HCT116 (cell line): ENCODE data around the gene CELF4. TPM values are rescaled to one million over a fixed set of nuclear protein-coding genes. Genes with fewer than 3 reads are reported as not detected.

Experiments
- ATAC-seq: fragments of 200-7000 bp; cut with Tn5 transposase; 2 replicates; pipeline ENCODE4 v1.9.1; 2020; ENCODE audit warnings: mild to moderate bottlenecking, moderate library complexity
- BruUV-seq: library from RNA; stranded (reverse); fragments of 400-500 nt; replicated peaks from 2 replicates; lab custom pipeline; 2021; lab: Mats Ljungman, UMichigan
- CTCF ChIA-PET: fragments of 300-600 bp; sonication (Branson Sonifier 250); formaldehyde crosslinking; loops from one replicate; lab custom pipeline; 2021; ENCODE audit warnings: antibody characterized with exemption; lab: Charles Lee
- POLR2A ChIA-PET: fragments of 300-600, 350-600 bp; sonication (Branson Sonifier 250); formaldehyde crosslinking; loops from one replicate; lab custom pipeline; 2021; ENCODE audit warnings: antibody characterized with exemption; lab: Charles Lee
- RAD21 ChIA-PET, 2 experiments: fragments of 300-600 bp; sonication (Branson Sonifier 250); formaldehyde crosslinking; loops; one replicate each; lab custom pipeline; 2023; ENCODE audit warnings: low total read pairs in 2 of 2; ENCODE audit not compliant: uncharacterized antibody in 2 of 2, unreplicated experiment in 2 of 2, low non-redundant PET in 1 of 2; lab: Charles Lee
- DNase-seq: peaks from one replicate; pipeline ENCODE4 v3.0.0-alpha.2; 2010; ENCODE audit warnings: low read depth, low spot score
- H2AFZ ChIP-seq: fragments of 200-600 bp; shearing (Covaris generic), sonication (generic); 2 replicates; pipeline ENCODE4 v1.6.1; 2017; ENCODE audit warnings: low read depth, mixed run types, mixed read lengths, antibody characterized with exemption, low read length; ENCODE audit not compliant: poor library complexity, severe bottlenecking
- H3K27ac ChIP-seq: 2 replicates; pipeline ENCODE4 v1.5.1; 2012; ENCODE audit warnings: low read depth, low read length
- H3K27me3 ChIP-seq: fragments of 200-600 bp; sonication (generic); 2 replicates; pipeline ENCODE4 v1.6.1; 2016; ENCODE audit warnings: mixed run types, low read length, mixed read lengths; ENCODE audit not compliant: insufficient read depth
- H3K36me3 ChIP-seq, 2 experiments: fragments of 200-500 bp in 1 of 2; fragments of 200-600 bp in 1 of 2; sonication (Bioruptor generic) in 1 of 2; sonication (generic) in 1 of 2; 2 replicates each; pipeline versions ENCODE4 v1.5.1 to v1.6.1; 2014 to 2016; ENCODE audit warnings: low read length in 2 of 2, inconsistent platforms in 1 of 2, mixed read lengths in 1 of 2, mixed run types in 1 of 2; ENCODE audit not compliant: insufficient read depth in 2 of 2, control insufficient read depth in 1 of 2
- H3K4me1 ChIP-seq, 2 experiments: fragments of 200-600 bp in 1 of 2; sonication (generic) in 1 of 2; 2 replicates each; pipeline versions ENCODE4 v1.5.1 to v1.6.1; 2012 to 2017; ENCODE audit warnings: low read length in 2 of 2, inconsistent platforms in 1 of 2, mild to moderate bottlenecking in 1 of 2, mixed read lengths in 1 of 2, mixed run types in 1 of 2, moderate library complexity in 1 of 2; ENCODE audit not compliant: insufficient read depth in 2 of 2, control insufficient read depth in 1 of 2
- H3K4me2 ChIP-seq: fragments of 200-600 bp; sonication (generic); 2 replicates; pipeline ENCODE4 v1.6.1; 2017; ENCODE audit warnings: mixed run types, low read length, mixed read lengths
- H3K4me3 ChIP-seq, 2 experiments: fragments of 200-600 bp in 1 of 2; sonication (generic) in 1 of 2; replicated peaks in 1 of 2; 2 replicates each; pipeline ENCODE4 v1.5.1; 2011 to 2016; ENCODE audit warnings: low read length in 2 of 2, control low read depth in 1 of 2, low read depth in 1 of 2, mild to moderate bottlenecking in 1 of 2, mixed read lengths in 1 of 2, mixed run types in 1 of 2
- H3K79me2 ChIP-seq: fragments of 200-600 bp; sonication (generic); 2 replicates; pipeline ENCODE4 v1.6.1; 2017; ENCODE audit warnings: mild to moderate bottlenecking, mixed run types, low read length, moderate library complexity, mixed read lengths; ENCODE audit not compliant: insufficient read depth
- H3K9ac ChIP-seq: fragments of 200-600 bp; sonication (generic); 2 replicates; pipeline ENCODE4 v1.6.1; 2016; ENCODE audit warnings: low read length, mixed read lengths
- H3K9me2 ChIP-seq: fragments of 200-600 bp; sonication (generic), shearing (Covaris generic); 2 replicates; pipeline ENCODE4 v1.6.1; 2017; ENCODE audit warnings: mixed run types, mild to moderate bottlenecking, moderate library complexity; ENCODE audit not compliant: insufficient read depth
- H3K9me3 ChIP-seq, 2 experiments: fragments of 200-500 bp in 1 of 2; fragments of 200-600 bp in 1 of 2; sonication (Bioruptor generic) in 1 of 2; sonication (generic) in 1 of 2; 2 replicates each; pipeline ENCODE4 v1.6.1; 2014 to 2017; ENCODE audit warnings: low read length in 2 of 2, mixed read lengths in 2 of 2, inconsistent platforms in 1 of 2, low read depth in 1 of 2, mild to moderate bottlenecking in 1 of 2, mixed run types in 1 of 2, moderate library complexity in 1 of 2; ENCODE audit not compliant: control insufficient read depth in 1 of 2, insufficient read depth in 1 of 2
- H4K20me1 ChIP-seq: fragments of 200-600 bp; sonication (generic), shearing (Covaris generic); 2 replicates; pipeline ENCODE4 v1.6.1; 2017; ENCODE audit warnings: mixed run types, mild to moderate bottlenecking, moderate library complexity; ENCODE audit not compliant: insufficient read depth
- CEBPB ChIP-seq: IDR thresholded peaks from 2 replicates; pipeline ENCODE4 v1.6.1; 2012; ENCODE audit warnings: low read depth
- ELF1 ChIP-seq: IDR thresholded peaks from 2 replicates; pipeline ENCODE4 v1.6.1; 2012; ENCODE audit warnings: low read depth, borderline replicate concordance
- EZH2 ChIP-seq: fragments of 200-600 bp; sonication (generic); IDR thresholded peaks from 2 replicates; pipeline ENCODE4 v1.6.1; 2017; ENCODE audit warnings: antibody characterized with exemption, mixed run types
- EZH2phosphoT487 ChIP-seq: fragments of 200-600 bp; IDR thresholded peaks from 2 replicates; pipeline ENCODE4 v1.6.1; 2018; ENCODE audit warnings: antibody characterized with exemption, borderline replicate concordance
- FOSL1 ChIP-seq: IDR thresholded peaks from 2 replicates; pipeline ENCODE4 v1.6.1; 2012; ENCODE audit warnings: low read depth
- POLR2A ChIP-seq: IDR thresholded peaks from 2 replicates; pipeline ENCODE4 v1.7.0; 2011; ENCODE audit warnings: borderline replicate concordance; ENCODE audit not compliant: insufficient read depth, insufficient read length; ENCODE audit errors: extremely low read depth
- POLR2AphosphoS5 ChIP-seq: IDR thresholded peaks from 2 replicates; pipeline ENCODE4 v1.6.1; 2011; ENCODE audit warnings: mild to moderate bottlenecking, low read depth, low read length, moderate library complexity
- RAD21 ChIP-seq: IDR thresholded peaks from 2 replicates; pipeline ENCODE4 v1.6.1; 2012; ENCODE audit warnings: low read depth, mild to moderate bottlenecking
- SIN3A ChIP-seq: IDR thresholded peaks from 2 replicates; pipeline ENCODE4 v1.6.1; 2012; ENCODE audit warnings: low read depth
- SRF ChIP-seq: IDR thresholded peaks from 2 replicates; pipeline ENCODE4 v1.6.1; 2012; ENCODE audit warnings: low read depth
- TCF7L2 ChIP-seq: IDR thresholded peaks from 2 replicates; pipeline ENCODE4 v1.7.0; 2011; ENCODE audit warnings: borderline replicate concordance, inconsistent platforms; ENCODE audit not compliant: insufficient read depth, insufficient read length; ENCODE audit errors: extremely low read depth
- YY1 ChIP-seq: IDR thresholded peaks from 2 replicates; pipeline ENCODE4 v1.6.1; 2011; ENCODE audit warnings: low read length, low read depth, moderate library complexity, mild to moderate bottlenecking; ENCODE audit not compliant: insufficient replicate concordance; ENCODE audit errors: extremely low read depth
- ZFX ChIP-seq: fragments of 450-650 bp; IDR thresholded peaks from 2 replicates; pipeline ENCODE4 v1.6.1; 2017
- intact Hi-C: fragments of 100-400 bp; cut with micrococcal nuclease; formaldehyde crosslinking; loops from 2 replicates; pipeline ENCODE4 v1.10.0; 2022
- total RNA-seq: library from RNA; stranded (reverse); gene quantifications from one replicate; pipeline ENCODE4 v1.2.1, GENCODE V29; 2021; ENCODE audit not compliant: unreplicated experiment
- TF ChIP-seq, protein P1 (sequence below): IDR thresholded peaks from 2 replicates; pipeline ENCODE4 v1.6.1; 2012
- TF ChIP-seq, protein P2 (sequence below): IDR thresholded peaks from 2 replicates; pipeline ENCODE4 v1.6.1; 2012; ENCODE audit warnings: low read depth

The CELF4 gene
- total RNA-seq, 1 experiment from 2014 or later: not detected

GRCh38 chr18:37339701-37340215, 225.8 kb downstream of the CELF4 start:
- Histone ChIP-seq H3K4me2 (no peak overlapping the region), H3K9ac (no peak overlapping the region), H3K9me2 (no peaks in the 10 kb centered on the region), H3K4me3 (no peak overlapping the region), H2AFZ (no peak overlapping the region), H3K36me3 (no peaks in the 10 kb centered on the region), H3K27me3 (peaks cover 14% of the 10 kb centered on the region; the same call in 1 of the 2 replicates), H3K4me1 (no peaks in the 10 kb centered on the region), H3K9me3 (no peaks in the 10 kb centered on the region), H4K20me1 (no peaks in the 10 kb centered on the region), H3K79me2 (no peaks in the 10 kb centered on the region), H3K27ac (no peak overlapping the region)
- ChIA-PET RAD21 (no interaction called here), CTCF (no interaction called here), POLR2A (no interaction called here)
- TF ChIP-seq POLR2AphosphoS5 (no peak), POLR2A (no peak), ELF1 (no peak), SRF (no peak), SIN3A (no peak), ZFX (no peak), TCF7L2 (no peak), YY1 (no peak), EZH2 (no peak), RAD21 (no peak), CEBPB (no peak), EZH2phosphoT487 (no peak), FOSL1 (no peak)
- TF ChIP-seq, protein P1, sequence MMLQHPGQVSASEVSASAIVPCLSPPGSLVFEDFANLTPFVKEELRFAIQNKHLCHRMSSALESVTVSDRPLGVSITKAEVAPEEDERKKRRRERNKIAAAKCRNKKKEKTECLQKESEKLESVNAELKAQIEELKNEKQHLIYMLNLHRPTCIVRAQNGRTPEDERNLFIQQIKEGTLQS: no peak
- TF ChIP-seq, protein P2, sequence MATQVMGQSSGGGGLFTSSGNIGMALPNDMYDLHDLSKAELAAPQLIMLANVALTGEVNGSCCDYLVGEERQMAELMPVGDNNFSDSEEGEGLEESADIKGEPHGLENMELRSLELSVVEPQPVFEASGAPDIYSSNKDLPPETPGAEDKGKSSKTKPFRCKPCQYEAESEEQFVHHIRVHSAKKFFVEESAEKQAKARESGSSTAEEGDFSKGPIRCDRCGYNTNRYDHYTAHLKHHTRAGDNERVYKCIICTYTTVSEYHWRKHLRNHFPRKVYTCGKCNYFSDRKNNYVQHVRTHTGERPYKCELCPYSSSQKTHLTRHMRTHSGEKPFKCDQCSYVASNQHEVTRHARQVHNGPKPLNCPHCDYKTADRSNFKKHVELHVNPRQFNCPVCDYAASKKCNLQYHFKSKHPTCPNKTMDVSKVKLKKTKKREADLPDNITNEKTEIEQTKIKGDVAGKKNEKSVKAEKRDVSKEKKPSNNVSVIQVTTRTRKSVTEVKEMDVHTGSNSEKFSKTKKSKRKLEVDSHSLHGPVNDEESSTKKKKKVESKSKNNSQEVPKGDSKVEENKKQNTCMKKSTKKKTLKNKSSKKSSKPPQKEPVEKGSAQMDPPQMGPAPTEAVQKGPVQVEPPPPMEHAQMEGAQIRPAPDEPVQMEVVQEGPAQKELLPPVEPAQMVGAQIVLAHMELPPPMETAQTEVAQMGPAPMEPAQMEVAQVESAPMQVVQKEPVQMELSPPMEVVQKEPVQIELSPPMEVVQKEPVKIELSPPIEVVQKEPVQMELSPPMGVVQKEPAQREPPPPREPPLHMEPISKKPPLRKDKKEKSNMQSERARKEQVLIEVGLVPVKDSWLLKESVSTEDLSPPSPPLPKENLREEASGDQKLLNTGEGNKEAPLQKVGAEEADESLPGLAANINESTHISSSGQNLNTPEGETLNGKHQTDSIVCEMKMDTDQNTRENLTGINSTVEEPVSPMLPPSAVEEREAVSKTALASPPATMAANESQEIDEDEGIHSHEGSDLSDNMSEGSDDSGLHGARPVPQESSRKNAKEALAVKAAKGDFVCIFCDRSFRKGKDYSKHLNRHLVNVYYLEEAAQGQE: no peak
- BruUV-seq: no TSS peak
- no peak for ATAC-seq
- DNase-seq: no peak
- intact Hi-C loops: no loop called here
